Pancreas (tissue), 10 donors: Measurements from ENCODE around the gene TSPAN32. TPM values are rescaled to one million over a fixed set of nuclear protein-coding genes. Genes with fewer than 3 reads are reported as not detected.

Source experiments
- ATAC-seq, 4 donors: fragments of 200-7000 bp; cut with Tn5 transposase; one replicate each; pipeline versions ENCODE4 v1.8.0 to v1.9.1; 2020; ENCODE audit warnings: mild to moderate bottlenecking in 4 of 4, moderate library complexity in 4 of 4
- DNase-seq, 6 donors: peaks; one replicate each; pipeline ENCODE4 v3.0.0-alpha.2; 2020
- FAIRE-seq: peaks from 2 replicates; lab custom pipeline; 2012; peaks lifted over from hg19 to GRCh38; lab: Jason Lieb, UNC
- H3K27ac ChIP-seq, 4 donors: fragments of 200-600 bp; sonication (generic); 1 replicate in 3 of 4; 2 replicates in 1 of 4; pipeline versions ENCODE4 v1.5.0 to v1.8.0; 2020
- H3K27me3 ChIP-seq, 4 donors: fragments of 200-600 bp; one replicate each; pipeline ENCODE4 v1.8.0; 2021
- H3K36me3 ChIP-seq, 3 donors: fragments of 200-600 bp; sonication (generic) in 1 of 3; one replicate each; pipeline versions ENCODE4 v1.5.0 to v1.8.0; 2020 to 2021
- H3K4me1 ChIP-seq, 3 donors: fragments of 200-600 bp; one replicate each; pipeline ENCODE4 v1.8.0; 2021
- H3K4me3 ChIP-seq, 4 donors: fragments of 200-600 bp; sonication (generic) in 2 of 4; one replicate each; pipeline versions ENCODE4 v1.5.0 to v1.8.0; 2020 to 2021
- H3K9me3 ChIP-seq, 4 donors: fragments of 200-600 bp; one replicate each; pipeline ENCODE4 v1.8.0; 2021
- WGBS, 2 donors: extraction: QIAGEN DNeasy Blood & Tissue Kit; methylation state at CpG; one replicate each; pipeline ENCODE4 v1.1.7; 2013; 5-methylcytosine and 5-hydroxymethylcytosine counted together
- intact Hi-C, 3 donors: fragments of 100-400 bp; cut with DNase I; formaldehyde crosslinking; loops; one replicate each; pipeline versions ENCODE4 v1.11.1 to v1.14.2; 2022
- polyA plus RNA-seq, 2 donors: library from polyadenylated mRNA; stranded (reverse); fragments of 200-250 nt; gene quantifications; one replicate each; pipeline ENCODE4 v1.2.3, GENCODE V29; 2013
- total RNA-seq, 6 donors: library from RNA; stranded (reverse); fragmentation: NEBNext Ultra II Directional in 4 of 6; extraction: Animal tissue kit (Norgen Biotek cat#: 25700) in 4 of 6; gene quantifications; one replicate each; pipeline versions ENCODE4 v1.2.1 to v1.2.4, GENCODE V29; 2021 to 2023
- TF ChIP-seq, protein P1 (sequence below), 4 donors: fragments of 200-600 bp; sonication (generic) in 3 of 4; IDR thresholded peaks; one replicate each; pipeline versions ENCODE4 v1.5.0 to v1.8.0; 2021; ENCODE audit warnings: antibody characterized with exemption in 4 of 4
- donor health status: healthy with polysubstance abuse.
- donor health status: DM: no; HTN: no; CAD: no; lungs with moderate emphysema.
- donor health status: DM: no; HTN: no; CAD: no.
- donor health status: control.
- donor health status: control.
- donor health status: Bipolar disorder and iron deficiency.
- donor health status: DM: yes; HTN: yes; CAD: no.
- donor health status: DM: no; HTN: no; CAD: no.
- donor health status: DM: no; HTN: no; CAD: no.
- donor health status: DM: yes; HTN: yes; CAD: no.

TSPAN32 gene
- total and polyA plus RNA-seq, 8 donors, result 0.25 to 1.4 (median 0.49) TPM; not detected in 1

DNA sequence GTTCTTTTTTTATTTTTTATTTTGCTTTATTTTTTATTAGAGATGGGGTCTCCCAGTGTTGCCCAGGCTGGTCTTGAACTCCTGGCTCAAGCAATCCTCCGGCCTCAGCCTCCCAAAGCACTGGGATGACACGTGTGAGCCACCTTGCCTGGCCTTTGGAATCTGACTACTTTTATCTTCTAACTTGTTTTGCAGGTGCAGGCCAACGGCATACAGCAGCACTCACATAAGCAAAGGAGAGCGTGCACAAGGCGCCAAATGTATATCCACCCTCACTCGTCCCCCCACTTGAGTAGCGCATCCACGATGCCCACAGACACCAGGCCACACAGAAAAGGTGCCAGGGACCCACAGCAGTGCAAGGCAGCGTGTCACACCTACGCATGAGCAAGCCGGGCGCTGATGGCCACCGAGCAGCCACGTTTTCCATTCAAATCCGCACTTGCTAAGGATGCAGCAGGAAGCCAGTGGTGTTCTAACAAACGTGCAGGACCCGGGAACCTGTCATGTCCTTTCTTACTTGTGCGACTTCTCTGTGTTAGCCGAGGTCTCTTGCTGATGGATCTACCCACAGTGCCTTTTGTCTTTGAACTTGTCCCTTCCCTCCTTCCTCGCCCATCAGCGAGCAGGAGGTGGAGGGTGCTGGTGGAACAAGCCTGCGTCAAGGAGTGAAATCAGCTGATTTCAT is 37.3 kb upstream of the TSPAN32 start:
- ATAC-seq, result no peak
- no peak overlapping the region for H3K27ac ChIP-seq
- no peaks in the 10 kb centered on the region for H3K36me3 ChIP-seq
- H3K4me1 ChIP-seq, result no peaks in the 10 kb centered on the region
- TF ChIP-seq, protein P1, sequence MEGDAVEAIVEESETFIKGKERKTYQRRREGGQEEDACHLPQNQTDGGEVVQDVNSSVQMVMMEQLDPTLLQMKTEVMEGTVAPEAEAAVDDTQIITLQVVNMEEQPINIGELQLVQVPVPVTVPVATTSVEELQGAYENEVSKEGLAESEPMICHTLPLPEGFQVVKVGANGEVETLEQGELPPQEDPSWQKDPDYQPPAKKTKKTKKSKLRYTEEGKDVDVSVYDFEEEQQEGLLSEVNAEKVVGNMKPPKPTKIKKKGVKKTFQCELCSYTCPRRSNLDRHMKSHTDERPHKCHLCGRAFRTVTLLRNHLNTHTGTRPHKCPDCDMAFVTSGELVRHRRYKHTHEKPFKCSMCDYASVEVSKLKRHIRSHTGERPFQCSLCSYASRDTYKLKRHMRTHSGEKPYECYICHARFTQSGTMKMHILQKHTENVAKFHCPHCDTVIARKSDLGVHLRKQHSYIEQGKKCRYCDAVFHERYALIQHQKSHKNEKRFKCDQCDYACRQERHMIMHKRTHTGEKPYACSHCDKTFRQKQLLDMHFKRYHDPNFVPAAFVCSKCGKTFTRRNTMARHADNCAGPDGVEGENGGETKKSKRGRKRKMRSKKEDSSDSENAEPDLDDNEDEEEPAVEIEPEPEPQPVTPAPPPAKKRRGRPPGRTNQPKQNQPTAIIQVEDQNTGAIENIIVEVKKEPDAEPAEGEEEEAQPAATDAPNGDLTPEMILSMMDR (IDR thresholded peaks at IDR 0.05), result no peak
- 78 to 83% methylated on average over 22 of the region's 22 CpGs for WGBS, 2 donors
- H3K27me3 ChIP-seq, result no peaks in the 10 kb centered on the region
- intact Hi-C loops, result no loop called here
- H3K9me3 ChIP-seq, result no peaks in the 10 kb centered on the region
- H3K4me3 ChIP-seq, result no peak overlapping the region
- DNase-seq, result no peak
- no peak for FAIRE-seq

DNA sequence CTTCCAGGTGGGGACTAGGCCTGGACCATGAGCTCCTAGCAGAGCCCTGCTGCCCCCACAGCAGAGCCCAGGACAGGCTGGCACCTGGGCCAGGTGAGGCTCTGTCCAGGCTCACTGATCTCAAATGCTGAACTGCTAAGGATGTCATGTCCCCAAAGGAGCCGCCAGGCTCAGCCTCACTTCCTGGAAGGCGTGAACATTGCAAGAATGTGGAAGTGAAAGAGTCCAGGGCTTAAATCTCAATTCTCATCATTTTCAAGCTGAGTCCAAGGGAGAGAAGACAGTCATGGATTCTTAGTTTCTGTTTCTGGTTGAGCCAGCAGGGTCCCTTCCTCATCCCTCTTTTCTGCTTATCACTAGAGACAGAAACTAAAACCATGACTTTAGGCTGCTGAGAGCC is 36.4 kb upstream of the TSPAN32 start:
- Histone ChIP-seq H3K9me3 (no peaks in the 10 kb centered on the region), H3K4me1 (peaks cover 0 to 3% (median 0%) of the 10 kb centered on the region in 3 donors), H3K4me3 (no peak overlapping the region), H3K27me3 (peaks cover 0 to 4% (median 2%) of the 10 kb centered on the region in 4 donors), H3K27ac (no peak overlapping the region), H3K36me3 (no peaks in the 10 kb centered on the region)
- no peak for FAIRE-seq
- DNase-seq, result no peak
- WGBS, 2 donors, result 73 to 77% methylated on average over 2 of the region's 2 CpGs
- ATAC-seq, result peak in 1 of 4 donors; percentile 16
- intact Hi-C loops, result no loop called here
- TF ChIP-seq, protein P1 (IDR thresholded peaks at IDR 0.05), result no peak

- Histone ChIP-seq H3K4me1 (peaks cover 0 to 3% (median 0%) of the 10 kb centered on the region in 3 donors), H3K27me3 (peaks cover 0 to 9% (median 3%) of the 10 kb centered on the region in 4 donors), H3K4me3 (no peak overlapping the region), H3K36me3 (no peaks in the 10 kb centered on the region), H3K9me3 (no peaks in the 10 kb centered on the region), H3K27ac (no peak overlapping the region)
- no peak for ATAC-seq
- no peak for DNase-seq
- FAIRE-seq, result no peak
- TF ChIP-seq, protein P1 (IDR thresholded peaks at IDR 0.05), result no peak
- intact Hi-C loops, result no loop called here
- 78 to 82% methylated on average over 24 of the region's 24 CpGs for WGBS, 2 donors
Measured at GRCh38 chr11:2265854-2266585, 35.8 kb upstream of the TSPAN32 start.

GRCh38 chr11:2266586-2267305 is 35.1 kb upstream of the TSPAN32 start:
- ATAC-seq, result no peak
- Histone ChIP-seq H3K27me3 (peaks cover 0 to 9% (median 3%) of the 10 kb centered on the region in 4 donors), H3K4me3 (no peak overlapping the region), H3K9me3 (no peaks in the 10 kb centered on the region), H3K27ac (no peak overlapping the region), H3K36me3 (no peaks in the 10 kb centered on the region), H3K4me1 (peaks cover 0 to 3% (median 0%) of the 10 kb centered on the region in 3 donors)
- DNase-seq, result no peak
- intact Hi-C loops, result no loop called here
- FAIRE-seq, result no peak
- whole genome bisulfite sequencing, 2 donors, result 87 to 92% methylated on average over 26 of the region's 26 CpGs
- TF ChIP-seq, protein P1 (IDR thresholded peaks at IDR 0.05), result no peak
